ENCODE measurements around the gene DHRS2.
"Not testable (repeated sequence)": the region's sequence is repeated elsewhere in the genome, so short reads cannot be mapped to it uniquely, and the experiment has no call there.

The DHRS2 gene

DNA sequence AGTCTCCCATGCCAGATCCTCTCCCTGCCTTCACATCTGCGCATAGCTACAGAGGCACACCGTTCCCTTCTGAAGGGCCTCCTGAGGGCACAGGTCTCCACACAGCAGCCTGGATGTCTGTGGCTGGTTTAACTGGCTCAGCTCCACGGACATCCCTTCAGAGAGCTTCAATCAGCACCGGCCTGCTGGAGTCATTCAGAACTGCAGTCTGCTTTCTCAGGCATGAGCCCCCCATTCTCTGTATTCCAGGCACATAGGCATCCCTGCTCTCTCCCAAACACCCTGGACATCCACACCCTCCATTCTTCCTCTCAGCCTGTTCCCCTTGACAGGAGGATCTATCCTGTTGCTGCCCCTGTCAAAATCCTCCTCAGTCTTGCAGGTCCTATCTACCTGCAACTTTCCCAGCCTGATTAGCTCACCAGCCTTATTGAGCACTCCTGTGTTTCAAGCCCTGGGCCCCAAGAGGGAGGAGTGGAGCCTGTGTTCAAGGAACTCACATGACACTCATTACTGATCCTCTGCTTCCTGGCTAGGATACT is 2.9 kb upstream of the DHRS2 start:
- H3K27ac ChIP-seq (ENCODE audit: low read length): no peak overlapping the region
- H3K27me3 ChIP-seq (ENCODE audit: low read depth, low read length): no peaks in the 10 kb centered on the region
- H3K4me2 ChIP-seq (ENCODE audit: low read length): no peak overlapping the region
- no peak overlapping the region for H3K9ac ChIP-seq (ENCODE audit: low read length)
- H4K20me1 ChIP-seq (ENCODE audit: insufficient read depth, low read length): no peaks in the 10 kb centered on the region
- H3K4me3 ChIP-seq (ENCODE audit: low read length): no peak overlapping the region
- H3K79me2 ChIP-seq (ENCODE audit: low read length): no peaks in the 10 kb centered on the region
- H3K36me3 ChIP-seq (replicated peaks; ENCODE audit: low read depth, low read length): no peaks in the 10 kb centered on the region
- no peaks in the 10 kb centered on the region for H3K9me3 ChIP-seq (ENCODE audit: insufficient read depth, low read length)
- TF ChIP-seq, protein P1, sequence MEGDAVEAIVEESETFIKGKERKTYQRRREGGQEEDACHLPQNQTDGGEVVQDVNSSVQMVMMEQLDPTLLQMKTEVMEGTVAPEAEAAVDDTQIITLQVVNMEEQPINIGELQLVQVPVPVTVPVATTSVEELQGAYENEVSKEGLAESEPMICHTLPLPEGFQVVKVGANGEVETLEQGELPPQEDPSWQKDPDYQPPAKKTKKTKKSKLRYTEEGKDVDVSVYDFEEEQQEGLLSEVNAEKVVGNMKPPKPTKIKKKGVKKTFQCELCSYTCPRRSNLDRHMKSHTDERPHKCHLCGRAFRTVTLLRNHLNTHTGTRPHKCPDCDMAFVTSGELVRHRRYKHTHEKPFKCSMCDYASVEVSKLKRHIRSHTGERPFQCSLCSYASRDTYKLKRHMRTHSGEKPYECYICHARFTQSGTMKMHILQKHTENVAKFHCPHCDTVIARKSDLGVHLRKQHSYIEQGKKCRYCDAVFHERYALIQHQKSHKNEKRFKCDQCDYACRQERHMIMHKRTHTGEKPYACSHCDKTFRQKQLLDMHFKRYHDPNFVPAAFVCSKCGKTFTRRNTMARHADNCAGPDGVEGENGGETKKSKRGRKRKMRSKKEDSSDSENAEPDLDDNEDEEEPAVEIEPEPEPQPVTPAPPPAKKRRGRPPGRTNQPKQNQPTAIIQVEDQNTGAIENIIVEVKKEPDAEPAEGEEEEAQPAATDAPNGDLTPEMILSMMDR (IDR thresholded peaks at IDR 0.05; ENCODE audit: low read depth, low read length): no peak
- peaks cover 6% of the 10 kb centered on the region; the same call in 1 of the 2 replicates for H3K4me1 ChIP-seq (ENCODE audit: low read length)
- H2AFZ ChIP-seq (ENCODE audit: low read depth, low read length): no peak overlapping the region

DNA sequence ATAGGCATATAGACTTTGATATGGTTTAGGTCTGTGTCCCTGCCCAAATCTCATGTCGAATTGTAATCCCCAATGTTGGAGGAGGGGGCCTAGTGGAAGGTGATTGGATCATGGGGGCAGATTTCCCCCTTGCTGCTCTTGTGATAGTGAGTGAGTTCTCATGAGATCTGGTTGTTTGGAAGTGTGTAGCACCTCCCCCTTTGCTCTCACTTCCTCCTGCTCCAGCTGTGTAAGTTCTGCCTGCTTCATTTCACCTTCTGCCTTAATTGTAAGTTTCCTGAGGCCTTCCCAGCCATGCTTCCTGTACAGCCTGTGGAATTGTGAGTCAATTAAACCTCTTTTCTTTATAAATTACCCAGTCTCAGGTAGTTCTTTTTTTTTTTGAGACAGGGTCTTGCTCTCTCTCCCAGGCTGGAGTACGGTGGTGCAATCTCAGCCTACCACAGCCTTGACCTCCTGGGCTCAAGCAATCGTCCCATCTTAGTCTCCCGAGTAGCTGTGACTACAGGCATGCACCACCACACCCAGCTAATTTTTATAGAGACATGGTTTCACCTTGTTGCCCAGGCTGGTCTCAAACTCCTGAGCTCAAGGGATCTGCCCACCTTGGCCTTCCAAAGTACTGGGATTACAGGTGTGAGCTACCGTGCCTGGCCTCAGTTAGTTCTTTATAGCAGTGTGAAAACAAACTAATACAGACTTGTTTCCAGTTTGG is 1.3 kb upstream of the DHRS2 start:
- H3K27me3 ChIP-seq (ENCODE audit: low read depth, low read length); H4K20me1 ChIP-seq (ENCODE audit: insufficient read depth, low read length): not testable (repeated sequence)

DNA sequence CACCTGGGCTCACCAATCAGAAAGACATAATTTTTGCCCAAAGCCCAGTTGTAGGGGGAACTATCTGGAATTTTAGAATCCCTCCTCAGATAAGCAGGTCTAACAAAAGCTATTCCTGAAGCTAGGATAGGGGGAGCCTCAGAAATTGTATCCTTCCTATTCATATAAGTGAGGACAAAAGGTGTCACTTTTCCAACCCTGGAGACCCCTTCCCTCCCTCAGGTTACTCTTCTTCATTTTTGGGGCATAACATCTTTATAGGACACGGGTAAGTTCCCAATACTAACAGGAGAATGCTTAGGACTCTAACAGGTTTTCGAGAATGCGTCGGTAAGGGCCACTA is 1.1 kb downstream of the DHRS2 start:
- not testable (repeated sequence) for H3K27me3 ChIP-seq (ENCODE audit: low read depth, low read length); H3K9ac ChIP-seq (ENCODE audit: low read length); H3K9me3 ChIP-seq (ENCODE audit: insufficient read depth, low read length); H3K4me3 ChIP-seq (ENCODE audit: low read length); H3K27ac ChIP-seq (ENCODE audit: low read length); H4K20me1 ChIP-seq (ENCODE audit: insufficient read depth, low read length); H3K4me2 ChIP-seq (ENCODE audit: low read length); H3K4me1 ChIP-seq (ENCODE audit: low read length); H3K79me2 ChIP-seq (ENCODE audit: low read length); H2AFZ ChIP-seq (ENCODE audit: low read depth, low read length); H3K36me3 ChIP-seq (replicated peaks; ENCODE audit: low read depth, low read length)

More for the DNA sequence above, 1.3 kb upstream of the DHRS2 start:
- not testable (repeated sequence) for H3K27ac ChIP-seq (ENCODE audit: low read length); H3K79me2 ChIP-seq (ENCODE audit: low read length); H3K36me3 ChIP-seq (replicated peaks; ENCODE audit: low read depth, low read length); H3K9ac ChIP-seq (ENCODE audit: low read length); H3K9me3 ChIP-seq (ENCODE audit: insufficient read depth, low read length); H3K4me1 ChIP-seq (ENCODE audit: low read length); H3K4me3 ChIP-seq (ENCODE audit: low read length); H2AFZ ChIP-seq (ENCODE audit: low read depth, low read length); H3K4me2 ChIP-seq (ENCODE audit: low read length)

DNA sequence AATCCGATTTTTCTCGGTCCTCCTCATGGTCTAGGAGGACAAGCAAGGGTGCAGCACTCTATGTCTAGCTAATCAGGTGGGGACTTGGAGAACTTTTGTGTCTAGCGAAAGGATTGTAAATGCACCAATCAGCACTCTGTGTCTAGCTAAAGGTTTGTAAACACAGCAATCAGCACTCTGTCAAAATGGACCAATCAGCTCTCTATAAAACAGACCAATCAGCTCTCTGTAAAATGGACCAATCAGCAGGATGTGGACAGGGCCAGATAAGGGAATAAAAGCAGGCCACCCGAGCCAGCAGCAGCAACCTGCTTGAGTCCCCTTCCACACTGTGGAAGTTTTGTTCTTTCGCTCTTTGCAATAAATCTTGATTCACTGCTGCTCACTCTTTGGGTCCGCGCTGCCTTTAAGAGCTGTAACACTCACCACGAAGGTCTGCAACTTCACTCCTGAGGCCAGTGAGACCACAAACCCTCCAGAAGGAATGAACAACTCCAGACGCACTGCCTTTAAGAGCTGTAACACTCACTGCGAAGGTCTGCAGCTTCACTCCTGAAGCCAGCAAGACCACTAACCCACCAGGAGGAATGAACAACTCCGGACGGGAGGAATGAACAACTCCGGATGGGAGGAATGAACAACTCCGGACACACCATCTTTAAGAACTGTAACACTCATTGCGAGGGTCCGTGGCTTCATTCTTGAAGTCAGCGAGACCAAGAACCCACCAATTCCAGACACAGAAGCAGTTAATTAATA is 1.7 kb downstream of the DHRS2 start:
- not testable (repeated sequence) for H3K9me3 ChIP-seq (ENCODE audit: insufficient read depth, low read length); H3K79me2 ChIP-seq (ENCODE audit: low read length); H4K20me1 ChIP-seq (ENCODE audit: insufficient read depth, low read length); H3K27me3 ChIP-seq (ENCODE audit: low read depth, low read length); H3K4me2 ChIP-seq (ENCODE audit: low read length); H3K4me1 ChIP-seq (ENCODE audit: low read length); H3K4me3 ChIP-seq (ENCODE audit: low read length); H2AFZ ChIP-seq (ENCODE audit: low read depth, low read length); H3K27ac ChIP-seq (ENCODE audit: low read length); H3K9ac ChIP-seq (ENCODE audit: low read length); H3K36me3 ChIP-seq (replicated peaks; ENCODE audit: low read depth, low read length)

DNA sequence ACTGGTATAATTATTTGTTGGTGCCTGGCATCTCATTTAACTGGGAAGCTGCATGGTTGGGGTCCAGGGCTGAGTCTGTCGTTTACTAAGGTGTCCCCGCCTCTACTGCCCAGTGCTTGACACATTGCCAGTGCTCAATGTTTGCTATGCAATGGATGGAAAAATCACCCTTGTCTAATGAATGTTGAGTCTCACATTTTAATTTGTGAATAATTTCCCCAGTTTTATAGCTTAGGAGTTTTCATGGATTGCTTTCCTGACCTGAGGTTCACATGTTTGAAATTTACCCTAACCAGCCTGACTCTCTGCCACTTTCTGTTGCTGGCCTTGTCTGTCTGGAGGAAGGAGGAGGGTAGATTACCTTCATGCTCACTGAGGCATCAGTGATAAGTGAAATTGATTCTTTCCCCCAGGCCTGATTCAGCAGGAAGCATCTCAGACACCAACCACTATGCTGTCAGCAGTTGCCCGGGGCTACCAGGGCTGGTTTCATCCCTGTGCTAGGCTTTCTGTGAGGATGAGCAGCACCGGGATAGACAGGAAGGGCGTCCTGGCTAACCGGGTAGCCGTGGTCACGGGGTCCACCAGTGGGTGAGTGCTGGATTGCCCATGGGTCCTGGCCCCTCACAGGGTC is 2.4 kb downstream of the DHRS2 start:
- Histone ChIP-seq H3K27me3 (ENCODE audit: low read depth, low read length) (no peaks in the 10 kb centered on the region), H3K4me1 (ENCODE audit: low read length) (peaks cover 2% of the 10 kb centered on the region; the same call in 1 of the 2 replicates), H3K79me2 (ENCODE audit: low read length) (no peaks in the 10 kb centered on the region), H3K36me3 (replicated peaks; ENCODE audit: low read depth, low read length) (no peaks in the 10 kb centered on the region), H4K20me1 (ENCODE audit: insufficient read depth, low read length) (no peaks in the 10 kb centered on the region), H3K9ac (ENCODE audit: low read length) (no peak overlapping the region), H3K4me3 (ENCODE audit: low read length) (no peak overlapping the region), H2AFZ (ENCODE audit: low read depth, low read length) (no peak overlapping the region), H3K27ac (ENCODE audit: low read length) (no peak overlapping the region), H3K9me3 (ENCODE audit: insufficient read depth, low read length) (no peaks in the 10 kb centered on the region), H3K4me2 (ENCODE audit: low read length) (no peak overlapping the region)
- no peak for TF ChIP-seq EZH2phosphoT487 (IDR thresholded peaks at IDR 0.05; ENCODE audit: low read depth)
- TF ChIP-seq, protein P1 (IDR thresholded peaks at IDR 0.05; ENCODE audit: low read depth, low read length): no peak

Measured in OCI-LY3 (cell line).